ENCODE results near the gene PTCD3. TPM values are rescaled to one million over a fixed set of nuclear protein-coding genes. Genes with fewer than 3 reads are reported as not detected.

PTCD3 gene
- total RNA-seq, 1 experiment from 2014 or later, result 180 TPM

DNA sequence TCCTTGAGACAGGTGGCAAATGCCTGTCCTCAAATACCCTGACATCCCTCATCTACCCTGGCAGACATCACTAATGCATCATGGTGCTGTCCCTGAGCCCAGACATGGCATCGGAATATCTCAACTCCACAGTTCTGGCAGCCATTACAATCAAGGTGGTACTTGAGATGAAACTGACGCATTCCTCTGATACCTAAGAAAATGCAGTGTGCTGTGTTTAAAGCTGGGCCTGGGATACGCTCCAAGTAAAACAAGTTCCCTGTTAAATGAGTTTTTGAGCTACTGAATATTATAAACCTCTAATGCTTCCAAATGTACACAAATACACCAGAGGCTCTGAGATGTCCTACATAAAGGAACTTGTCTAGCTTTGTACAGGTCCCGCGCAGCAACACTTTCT lies 30.1 kb upstream of the PTCD3 start:
- Histone ChIP-seq H3K79me1 (ENCODE audit: insufficient read depth, low read depth, low read length, poor library complexity, severe bottlenecking) (no peaks in the 10 kb centered on the region), H4K5ac (ENCODE audit: insufficient read length, low read depth, low read length) (no peak overlapping the region), H3K9me3 (ENCODE audit: control insufficient read depth, low read depth, low read length) (no peaks in the 10 kb centered on the region), H3K4me2 (ENCODE audit: insufficient read depth, insufficient read length, low read length) (no peak overlapping the region), H3K4me1 (ENCODE audit: insufficient read depth, low read length) (no peaks in the 10 kb centered on the region), H2AFZ (ENCODE audit: low read length) (no peak overlapping the region), H3K9ac (ENCODE audit: extremely low read depth, insufficient read length, low read length) (no peak overlapping the region), H3K79me2 (ENCODE audit: insufficient read depth, low read length) (no peaks in the 10 kb centered on the region), H3K23me2 (ENCODE audit: insufficient read length, low read depth, low read length, poor library complexity, severe bottlenecking) (no peaks in the 10 kb centered on the region), H4K20me1 (ENCODE audit: control insufficient read depth, insufficient read depth, insufficient read length) (no peaks in the 10 kb centered on the region), H2BK20ac (ENCODE audit: low read depth, low read length, poor library complexity, severe bottlenecking) (no peak overlapping the region), H3K23ac (ENCODE audit: insufficient read length, low read depth, low read length) (no peak overlapping the region), H2AK5ac (ENCODE audit: insufficient read length, low read length) (no peak overlapping the region), H3K27me3 (ENCODE audit: insufficient read depth, low read length) (no peaks in the 10 kb centered on the region), H4K91ac (ENCODE audit: insufficient read length, low read depth, low read length) (no peak overlapping the region), H3K56ac (ENCODE audit: insufficient read length, low read depth, low read length) (no peak overlapping the region), H3K14ac (ENCODE audit: insufficient read depth, low read length) (no peak overlapping the region), H2BK120ac (ENCODE audit: low read depth, low read length, poor library complexity, severe bottlenecking) (no peak overlapping the region), H3K4ac (ENCODE audit: low read depth, low read length) (no peak overlapping the region), H3T11ph (ENCODE audit: low read length) (no peak overlapping the region), H4K8ac (replicated peaks; ENCODE audit: insufficient read length, low read depth, low read length) (no peak overlapping the region), H2BK15ac (ENCODE audit: low read depth, low read length) (no peak overlapping the region), H2BK5ac (ENCODE audit: insufficient read length, low read length) (no peak overlapping the region), H3K18ac (ENCODE audit: insufficient read length, low read depth, low read length) (no peak overlapping the region), H3K27ac (ENCODE audit: insufficient read length, low read depth, low read length) (no peak overlapping the region), H2BK12ac (ENCODE audit: insufficient read length, low read depth, low read length) (no peak overlapping the region)
- DNase-seq, result no peak
- Mint-ChIP-seq H3K4me1 (no peaks in the 10 kb centered on the region), H3K27me3 (ENCODE audit: low read depth) (no peaks in the 10 kb centered on the region), H3K9me3 (peaks cover 0 to 2% of the 10 kb centered on the region in 2 experiments; a peak in 1 of 5 replicates), H3K36me3 (ENCODE audit: insufficient read depth in 1 of 3, low read depth in 3 of 3) (peaks cover 60 to 94% (median 83%) of the 10 kb centered on the region in 3 experiments; a peak in 6 of 7 replicates), H3K27ac (no peak overlapping the region), H3K4me3 (no peak overlapping the region)
- no CpG with 5 or more reads among the region's 5 CpGs for WGBS (ENCODE audit: extremely low coverage, insufficient read length, low lambda C conversion rate)
- TF ChIP-seq, protein P1, sequence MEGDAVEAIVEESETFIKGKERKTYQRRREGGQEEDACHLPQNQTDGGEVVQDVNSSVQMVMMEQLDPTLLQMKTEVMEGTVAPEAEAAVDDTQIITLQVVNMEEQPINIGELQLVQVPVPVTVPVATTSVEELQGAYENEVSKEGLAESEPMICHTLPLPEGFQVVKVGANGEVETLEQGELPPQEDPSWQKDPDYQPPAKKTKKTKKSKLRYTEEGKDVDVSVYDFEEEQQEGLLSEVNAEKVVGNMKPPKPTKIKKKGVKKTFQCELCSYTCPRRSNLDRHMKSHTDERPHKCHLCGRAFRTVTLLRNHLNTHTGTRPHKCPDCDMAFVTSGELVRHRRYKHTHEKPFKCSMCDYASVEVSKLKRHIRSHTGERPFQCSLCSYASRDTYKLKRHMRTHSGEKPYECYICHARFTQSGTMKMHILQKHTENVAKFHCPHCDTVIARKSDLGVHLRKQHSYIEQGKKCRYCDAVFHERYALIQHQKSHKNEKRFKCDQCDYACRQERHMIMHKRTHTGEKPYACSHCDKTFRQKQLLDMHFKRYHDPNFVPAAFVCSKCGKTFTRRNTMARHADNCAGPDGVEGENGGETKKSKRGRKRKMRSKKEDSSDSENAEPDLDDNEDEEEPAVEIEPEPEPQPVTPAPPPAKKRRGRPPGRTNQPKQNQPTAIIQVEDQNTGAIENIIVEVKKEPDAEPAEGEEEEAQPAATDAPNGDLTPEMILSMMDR (conservative IDR thresholded peaks at IDR 0.05), result no peak

Data from H9 (cell line).